HUES64 (cell line): ENCODE data around the gene CDKL1. TPM values are rescaled to one million over a fixed set of nuclear protein-coding genes. Genes with fewer than 3 reads are reported as not detected.

Experiments used
- H3K27ac ChIP-seq: 2 replicates; pipeline ENCODE4 v1.7.0; 2013; ENCODE audit warnings: low read depth, low read length, inconsistent platforms
- H3K27me3 ChIP-seq: 2 replicates; pipeline ENCODE4 v1.6.1; 2013; ENCODE audit warnings: mild to moderate bottlenecking, low read length; ENCODE audit not compliant: insufficient read depth
- H3K36me3 ChIP-seq: 2 replicates; pipeline ENCODE4 v1.6.1; 2013; ENCODE audit warnings: mild to moderate bottlenecking, low read length; ENCODE audit not compliant: insufficient read depth
- H3K4me1 ChIP-seq: 2 replicates; pipeline ENCODE4 v1.6.1; 2013; ENCODE audit warnings: mild to moderate bottlenecking, low read length, moderate library complexity; ENCODE audit not compliant: insufficient read depth
- H3K4me3 ChIP-seq: 2 replicates; pipeline ENCODE4 v1.5.1; 2013; ENCODE audit warnings: mild to moderate bottlenecking, low read length, moderate library complexity
- H3K9ac ChIP-seq: 2 replicates; pipeline ENCODE4 v1.6.1; 2013; ENCODE audit warnings: mild to moderate bottlenecking, low read depth, low read length
- H3K9me3 ChIP-seq: 2 replicates; pipeline ENCODE4 v1.6.1; 2013; ENCODE audit warnings: low read depth, low read length; ENCODE audit not compliant: insufficient read depth
- WGBS: fragments of 150-250, 120-280 bp; methylation state at CpG from one replicate; pipeline ENCODE4 v1.1.7; 2013; ENCODE audit warnings: missing lambda C conversion rate; 5-methylcytosine and 5-hydroxymethylcytosine counted together
- polyA plus RNA-seq, 2 experiments: library from polyadenylated mRNA; stranded (reverse); fragments of 50-300 nt; gene quantifications; one replicate each; pipeline ENCODE4 v1.2.3, GENCODE V29; 2013

The CDKL1 gene
- 0.85 TPM for polyA plus RNA-seq (2013, experiment 1 of 2)
- 0.82 TPM for polyA plus RNA-seq (2013, experiment 2 of 2)

DNA sequence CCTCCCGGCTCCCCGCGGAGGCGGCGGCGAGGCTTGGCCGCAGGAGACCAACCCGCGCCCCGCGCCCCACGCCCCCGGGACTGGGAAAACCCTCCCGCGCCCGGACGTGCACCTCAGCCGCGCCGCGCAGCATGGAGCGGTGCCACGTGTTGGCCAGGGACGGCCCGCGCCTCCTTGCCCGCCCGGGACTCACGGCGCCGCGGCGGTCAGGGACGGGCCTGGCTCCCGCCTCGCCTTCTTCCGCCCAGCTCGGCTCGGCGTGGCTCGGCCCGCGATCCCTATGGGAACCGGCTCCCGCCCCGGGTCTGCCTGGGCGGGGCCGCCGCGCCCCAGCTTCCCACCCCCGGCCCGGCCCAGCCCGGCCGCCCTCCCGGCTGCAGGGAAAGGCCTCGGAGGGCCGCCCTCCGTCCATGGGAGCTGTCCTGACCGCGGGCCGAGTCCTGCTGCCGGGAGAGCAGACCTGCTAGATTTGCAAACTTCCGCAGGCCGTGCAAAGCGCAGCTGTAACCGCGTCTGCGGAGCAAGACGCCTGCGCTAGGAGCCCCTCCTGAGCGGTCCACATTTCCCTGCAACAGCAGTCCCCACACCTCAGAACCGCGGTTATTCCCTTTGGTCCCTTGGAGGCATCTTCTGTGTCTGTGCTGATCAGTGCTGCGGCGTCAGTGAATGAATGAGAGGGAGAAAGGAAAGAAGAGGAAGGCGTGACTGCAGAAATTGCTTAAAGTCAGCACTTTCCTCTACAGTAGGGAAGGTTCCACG lies at the start of gene CDKL1:
Gene CDKL1, minus strand, starts transcription at position 251 of the 759 bp plus-strand sequence. CDS start 1,013 bp downstream, outside the sequence.
- Histone ChIP-seq H3K9ac (peak within 1 kb of the TSS; percentile 78), H3K27me3 (peaks cover 31% of the 10 kb centered on the region), H3K27ac (peak within 1 kb of the TSS; percentile 62), H3K9me3 (no peaks in the 10 kb centered on the region), H3K4me1 (peaks cover 7% of the 10 kb centered on the region), H3K36me3 (no peaks in the 10 kb centered on the region), H3K4me3 (peak within 1 kb of the TSS; percentile 86)
- WGBS, result 1% methylated on average over 77 of the region's 77 CpGs

DNA sequence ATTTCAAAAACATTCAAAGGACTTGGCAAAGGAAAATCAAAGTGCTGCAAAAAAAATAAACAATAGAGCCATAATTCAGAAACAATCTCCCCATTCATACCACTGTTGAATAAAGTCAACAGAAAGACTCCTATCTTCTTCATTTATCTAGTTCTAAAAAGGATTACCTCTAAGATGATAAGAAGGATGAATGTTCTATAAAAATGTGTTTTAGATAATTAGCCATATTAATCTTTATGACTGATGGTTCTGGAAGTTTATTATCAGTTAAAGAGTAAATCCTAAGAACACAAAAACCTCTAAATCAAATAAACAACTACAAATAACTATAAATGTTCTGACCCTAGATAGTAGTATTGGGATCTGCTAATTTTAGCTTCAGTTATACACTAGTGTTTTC lies 37.8 kb upstream of the CDKL1 start:
- no peak overlapping the region for H3K27ac ChIP-seq
- no peaks in the 10 kb centered on the region for H3K27me3 ChIP-seq
- no peak overlapping the region for H3K4me3 ChIP-seq
- H3K9me3 ChIP-seq, result peaks cover 15% of the 10 kb centered on the region; the same call in 1 of the 2 replicates
- H3K9ac ChIP-seq, result no peak overlapping the region
- H3K36me3 ChIP-seq, result peaks cover 79% of the 10 kb centered on the region
- no peaks in the 10 kb centered on the region for H3K4me1 ChIP-seq

DNA sequence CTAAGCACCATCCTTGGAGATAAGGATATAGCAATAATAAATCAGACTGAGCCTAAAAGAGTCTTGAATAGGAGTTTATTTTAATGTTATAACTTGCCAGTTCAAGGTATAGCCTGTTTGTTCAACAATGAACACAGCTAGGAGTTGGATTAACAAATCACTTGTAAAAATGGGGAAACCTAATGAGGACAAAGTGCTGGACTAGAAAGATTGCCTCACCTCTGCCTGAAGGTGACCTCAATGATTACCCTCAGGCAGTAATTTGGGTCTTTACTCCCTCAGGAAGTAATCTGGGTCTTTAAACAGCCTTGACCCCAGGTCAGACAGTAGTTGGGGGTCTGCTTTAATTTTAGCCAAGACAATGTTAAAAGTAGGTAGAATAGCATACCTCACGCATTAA lies 35.5 kb upstream of the CDKL1 start:
- peaks cover 75% of the 10 kb centered on the region for H3K36me3 ChIP-seq
- H3K27ac ChIP-seq, result no peak overlapping the region
- no peak overlapping the region for H3K4me3 ChIP-seq
- H3K9me3 ChIP-seq, result peaks cover 6% of the 10 kb centered on the region; the same call in 1 of the 2 replicates
- H3K27me3 ChIP-seq, result no peaks in the 10 kb centered on the region
- no peaks in the 10 kb centered on the region for H3K4me1 ChIP-seq
- 94% methylated on average over 1 of the region's 1 CpG for WGBS
- no peak overlapping the region for H3K9ac ChIP-seq

DNA sequence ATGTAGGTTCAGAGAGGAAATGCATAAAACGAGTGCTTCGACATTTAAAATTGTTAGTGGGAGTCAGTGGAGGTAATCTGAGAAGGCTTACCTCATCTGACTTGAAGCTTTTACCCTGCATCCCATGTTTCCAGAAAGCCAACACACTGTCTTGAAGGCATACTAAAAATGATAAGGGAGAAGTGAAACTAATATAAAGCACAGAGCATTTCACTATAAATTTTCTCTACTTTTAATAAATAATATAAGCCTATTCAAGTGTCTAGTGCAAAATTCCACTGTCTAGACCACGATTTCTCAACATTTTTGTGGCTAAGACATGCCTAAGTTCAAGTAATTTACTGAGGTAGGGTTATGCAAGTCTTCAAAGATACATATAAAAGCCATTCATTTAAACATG lies 29.1 kb upstream of the CDKL1 start:
- no peak overlapping the region for H3K9ac ChIP-seq
- H3K27me3 ChIP-seq, result no peaks in the 10 kb centered on the region
- H3K9me3 ChIP-seq, result no peaks in the 10 kb centered on the region
- 91% methylated on average over 3 of the region's 3 CpGs for WGBS
- peaks cover 77% of the 10 kb centered on the region for H3K36me3 ChIP-seq
- H3K4me3 ChIP-seq, result no peak overlapping the region
- no peaks in the 10 kb centered on the region for H3K4me1 ChIP-seq
- no peak overlapping the region for H3K27ac ChIP-seq

DNA sequence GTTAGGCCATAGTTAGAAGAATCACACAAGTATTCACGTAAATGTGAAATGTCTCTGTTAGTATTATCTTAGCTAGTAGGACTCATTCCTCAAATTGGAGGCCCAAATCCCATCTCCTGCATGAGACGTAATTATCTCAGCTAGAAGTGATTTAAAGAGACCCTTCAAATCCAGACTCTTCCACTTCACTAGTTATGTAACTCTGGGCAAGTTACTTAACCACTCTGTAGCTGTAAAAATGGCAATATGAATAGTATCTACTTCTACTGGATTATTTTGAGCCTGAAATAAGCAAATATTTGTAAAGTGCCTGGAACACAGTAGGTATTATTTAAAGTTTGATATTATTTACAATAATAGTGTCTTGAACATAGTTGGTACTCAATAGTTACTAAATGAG lies 28.4 kb upstream of the CDKL1 start:
- WGBS, result 96% methylated on average over 2 of the region's 2 CpGs
- peaks cover 84% of the 10 kb centered on the region for H3K36me3 ChIP-seq

DNA sequence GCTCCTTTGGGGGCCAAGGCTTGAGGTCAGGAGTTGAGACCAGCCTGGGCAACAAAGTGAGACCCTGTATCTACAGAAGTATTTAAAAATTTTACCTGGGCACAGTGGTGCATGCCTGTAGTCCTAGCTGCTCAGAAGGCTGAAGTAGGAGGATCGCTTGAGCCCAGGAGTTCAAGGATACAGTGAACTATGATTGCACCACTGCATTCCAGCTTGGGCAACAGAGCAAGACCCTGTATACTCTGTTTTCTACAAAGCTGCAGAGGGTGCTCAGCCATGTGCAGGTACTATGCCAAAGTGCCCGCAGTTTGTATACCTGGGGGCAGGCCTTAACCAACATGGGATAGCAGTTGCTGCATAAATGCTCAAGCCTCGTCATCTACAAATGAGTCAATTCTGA lies 26.8 kb upstream of the CDKL1 start:
- no peaks in the 10 kb centered on the region for H3K9me3 ChIP-seq
- no peak overlapping the region for H3K4me3 ChIP-seq
- H3K4me1 ChIP-seq, result no peaks in the 10 kb centered on the region
- no peak overlapping the region for H3K9ac ChIP-seq
- 96% methylated on average over 3 of the region's 3 CpGs for WGBS
- H3K27me3 ChIP-seq, result no peaks in the 10 kb centered on the region
- peaks cover 89% of the 10 kb centered on the region for H3K36me3 ChIP-seq
- no peak overlapping the region for H3K27ac ChIP-seq

More for the DNA sequence above, 28.4 kb upstream of the CDKL1 start:
- Histone ChIP-seq H3K9ac (no peak overlapping the region), H3K4me1 (no peaks in the 10 kb centered on the region), H3K27me3 (no peaks in the 10 kb centered on the region), H3K4me3 (no peak overlapping the region), H3K9me3 (no peaks in the 10 kb centered on the region), H3K27ac (no peak overlapping the region)

DNA sequence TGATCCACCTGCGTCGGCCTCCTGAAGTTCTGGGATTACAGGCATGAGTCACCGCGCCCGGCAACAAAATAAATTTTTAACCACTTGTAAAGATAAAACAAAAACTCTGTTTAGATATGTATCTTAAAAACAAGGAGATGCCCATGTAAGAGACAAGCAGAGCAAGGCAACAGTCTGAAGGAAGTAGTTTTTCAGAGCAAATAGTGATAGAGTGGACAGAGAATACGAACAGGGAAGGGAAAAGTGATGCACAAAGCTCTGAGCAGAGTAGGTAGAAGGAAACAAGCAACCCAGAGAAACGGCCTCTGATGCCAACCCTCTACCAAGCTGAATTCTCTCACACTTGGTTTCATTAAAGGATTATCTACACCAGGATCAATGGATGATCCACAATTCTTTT lies 24.8 kb upstream of the CDKL1 start:
- peaks cover 87% of the 10 kb centered on the region for H3K36me3 ChIP-seq
- no peak overlapping the region for H3K9ac ChIP-seq
- no peak overlapping the region for H3K27ac ChIP-seq
- WGBS, result 97% methylated on average over 7 of the region's 7 CpGs
- no peak overlapping the region for H3K4me3 ChIP-seq
- no peaks in the 10 kb centered on the region for H3K4me1 ChIP-seq
- H3K27me3 ChIP-seq, result no peaks in the 10 kb centered on the region
- no peaks in the 10 kb centered on the region; the same call in 1 of the 2 replicates for H3K9me3 ChIP-seq

DNA sequence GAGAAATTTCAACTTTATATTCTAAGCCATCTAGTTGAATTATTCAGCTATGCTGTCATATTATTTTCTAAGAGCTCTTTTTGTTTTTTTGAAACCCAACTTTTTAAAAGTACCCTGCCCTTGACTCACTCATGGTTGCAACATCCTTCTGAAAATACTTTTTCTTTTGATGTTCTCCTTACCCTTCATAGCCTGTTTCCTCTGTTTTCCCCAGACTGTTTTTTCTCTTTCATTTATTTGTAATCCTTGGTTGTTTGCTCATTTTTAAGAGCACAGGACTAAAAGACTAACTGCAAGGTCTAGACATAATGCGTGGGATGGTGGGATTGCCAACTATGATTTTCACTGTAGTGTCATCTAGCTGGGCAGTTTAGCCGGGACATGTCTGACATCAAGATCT lies 21.2 kb upstream of the CDKL1 start:
- H3K27me3 ChIP-seq, result no peaks in the 10 kb centered on the region
- H3K4me3 ChIP-seq, result no peak overlapping the region
- no peak overlapping the region for H3K9ac ChIP-seq
- H3K27ac ChIP-seq, result no peak overlapping the region
- H3K9me3 ChIP-seq, result no peaks in the 10 kb centered on the region; the same call in 1 of the 2 replicates
- H3K4me1 ChIP-seq, result no peaks in the 10 kb centered on the region
- H3K36me3 ChIP-seq, result peaks cover 62% of the 10 kb centered on the region
- WGBS, result 95% methylated on average over 2 of the region's 2 CpGs

DNA sequence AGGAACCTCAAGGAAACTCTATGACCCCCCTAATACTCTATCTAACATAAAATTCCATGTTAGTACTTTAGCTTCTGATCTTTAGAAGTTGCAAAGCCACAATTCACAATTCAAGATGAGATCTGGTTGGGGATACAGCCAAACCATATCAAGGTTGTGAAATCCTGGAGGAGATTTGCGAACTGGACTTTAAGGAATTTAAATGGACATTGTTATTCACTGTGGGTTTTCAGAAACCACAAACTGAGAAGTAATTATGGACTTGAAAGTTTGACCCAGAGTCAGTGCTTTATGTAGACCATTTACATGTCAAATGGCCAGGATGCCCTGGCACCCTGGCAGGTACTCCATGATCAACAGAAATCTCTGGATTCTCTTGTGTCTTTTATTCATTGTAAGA lies 14.2 kb upstream of the CDKL1 start:
- no peak overlapping the region for H3K27ac ChIP-seq
- no peak overlapping the region for H3K4me3 ChIP-seq
- 91% methylated on average over 1 of the region's 1 CpG for WGBS
- no peak overlapping the region for H3K9ac ChIP-seq
- H3K36me3 ChIP-seq, result 0 out of 2 replicates have a peak, but pooled peaks cover 3% of the 10 kb centered on the region
- H3K27me3 ChIP-seq, result no peaks in the 10 kb centered on the region
- H3K4me1 ChIP-seq, result no peaks in the 10 kb centered on the region
- H3K9me3 ChIP-seq, result no peaks in the 10 kb centered on the region

DNA sequence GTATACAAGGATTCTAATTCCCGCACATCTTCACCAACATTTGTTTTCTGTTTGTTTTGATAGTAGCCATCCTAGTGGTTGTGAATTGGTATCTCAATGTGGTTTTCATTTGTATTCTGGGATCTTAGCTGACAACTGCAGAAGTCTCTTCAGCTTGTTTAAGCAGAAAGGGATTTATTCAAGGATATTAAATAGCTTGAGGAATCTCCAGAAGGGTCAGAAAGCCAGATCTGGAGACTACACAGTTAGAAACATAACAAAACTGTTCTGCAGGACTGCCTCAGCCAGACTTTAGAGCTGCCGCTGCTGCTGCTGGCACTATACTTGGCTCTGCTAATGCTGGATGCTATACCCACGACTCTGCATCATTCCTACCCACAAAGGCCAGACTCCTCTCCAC lies 13.4 kb upstream of the CDKL1 start:
- Histone ChIP-seq H3K27ac (no peak overlapping the region), H3K27me3 (no peaks in the 10 kb centered on the region), H3K9me3 (no peaks in the 10 kb centered on the region), H3K9ac (no peak overlapping the region), H3K4me3 (no peak overlapping the region), H3K4me1 (no peaks in the 10 kb centered on the region), H3K36me3 (no peaks in the 10 kb centered on the region)
- WGBS, result 92% methylated on average over 2 of the region's 3 CpGs

DNA sequence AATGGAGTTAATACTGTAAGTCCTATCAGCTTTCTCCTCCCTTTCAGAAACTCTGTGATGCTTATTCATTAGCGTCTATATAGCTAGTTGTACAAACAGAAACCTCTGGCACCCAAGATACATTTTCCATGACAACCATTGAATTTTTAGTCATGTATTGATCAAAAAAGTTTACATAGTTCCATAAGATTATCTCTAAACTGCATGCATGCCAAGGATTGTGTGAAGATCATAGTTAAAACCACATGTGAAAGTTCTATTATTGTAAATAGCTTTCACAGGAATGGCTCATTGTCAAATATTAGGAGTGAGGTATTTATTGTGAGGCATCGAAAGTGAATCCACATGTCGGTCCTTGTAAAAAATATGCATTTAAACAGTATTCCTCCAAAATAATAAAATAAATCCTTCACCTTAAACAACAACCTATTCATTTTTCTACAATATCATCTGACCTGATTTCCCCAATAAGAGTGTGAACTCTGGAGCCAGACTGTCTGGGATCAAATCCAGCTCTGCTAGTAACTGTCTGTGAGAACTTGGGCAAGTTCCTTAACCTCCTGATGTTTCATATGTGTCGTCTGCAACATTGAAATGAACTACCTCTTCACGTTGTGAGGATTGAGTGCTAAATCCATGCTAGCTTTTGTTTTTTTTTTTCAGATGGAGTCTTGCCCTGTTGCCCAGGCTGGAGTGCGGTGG lies 10.6 kb upstream of the CDKL1 start:
- Histone ChIP-seq H3K27me3 (no peaks in the 10 kb centered on the region), H3K4me3 (no peak overlapping the region), H3K27ac (no peak overlapping the region), H3K9me3 (no peaks in the 10 kb centered on the region), H3K36me3 (no peaks in the 10 kb centered on the region), H3K9ac (no peak overlapping the region), H3K4me1 (no peaks in the 10 kb centered on the region)
- WGBS, result 97% methylated on average over 6 of the region's 6 CpGs
